Measurements from ENCODE around the gene SERAC1. TPM values are rescaled to one million over a fixed set of nuclear protein-coding genes. Genes with fewer than 3 reads are reported as not detected.

The SERAC1 gene
- total and polyA plus RNA-seq, 10 of the 15 experiments (the other 5 are each of a cell fraction or from before 2014, with no cell fraction given) = 0.76 to 2.9 (median 2.2) TPM

DNA sequence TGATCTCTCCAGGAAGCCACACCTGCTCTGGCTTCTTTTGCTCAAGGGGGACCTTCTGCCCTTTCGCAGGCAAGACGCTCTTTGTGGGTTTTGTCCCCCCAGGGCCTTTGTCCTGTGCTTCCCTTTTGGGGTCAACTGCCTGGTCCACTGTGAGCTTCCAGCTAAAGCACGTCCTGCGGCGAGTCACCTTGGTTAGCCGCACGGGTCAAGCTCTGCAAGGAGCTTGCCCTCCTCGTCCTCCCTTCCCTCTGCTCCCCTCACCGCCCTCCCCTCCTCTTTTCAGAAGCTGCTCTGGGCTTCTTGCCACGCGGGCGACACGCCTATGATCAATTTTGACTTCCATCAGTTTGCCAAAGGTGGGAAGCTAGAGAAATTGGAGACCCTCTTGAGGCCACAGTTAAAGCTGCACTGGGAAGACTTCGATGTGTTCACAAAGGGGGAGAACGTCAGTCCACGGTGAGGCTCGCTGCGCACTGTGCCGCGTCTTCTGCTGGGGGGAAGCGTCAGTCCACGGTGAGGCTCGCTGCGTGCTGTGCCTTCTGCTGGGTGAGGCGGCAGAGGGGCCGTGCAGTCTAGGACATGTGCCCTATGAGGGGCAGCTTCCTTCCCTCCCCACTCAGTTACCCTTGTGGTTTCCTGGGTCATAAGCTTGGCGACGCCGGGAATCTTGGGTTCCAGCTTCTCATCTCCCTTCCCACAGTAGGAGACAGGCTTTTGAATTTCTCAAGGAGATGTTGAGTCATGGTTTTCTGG, 106.2 kb downstream of the SERAC1 start (continued):
- TF ChIP-seq, protein P1, sequence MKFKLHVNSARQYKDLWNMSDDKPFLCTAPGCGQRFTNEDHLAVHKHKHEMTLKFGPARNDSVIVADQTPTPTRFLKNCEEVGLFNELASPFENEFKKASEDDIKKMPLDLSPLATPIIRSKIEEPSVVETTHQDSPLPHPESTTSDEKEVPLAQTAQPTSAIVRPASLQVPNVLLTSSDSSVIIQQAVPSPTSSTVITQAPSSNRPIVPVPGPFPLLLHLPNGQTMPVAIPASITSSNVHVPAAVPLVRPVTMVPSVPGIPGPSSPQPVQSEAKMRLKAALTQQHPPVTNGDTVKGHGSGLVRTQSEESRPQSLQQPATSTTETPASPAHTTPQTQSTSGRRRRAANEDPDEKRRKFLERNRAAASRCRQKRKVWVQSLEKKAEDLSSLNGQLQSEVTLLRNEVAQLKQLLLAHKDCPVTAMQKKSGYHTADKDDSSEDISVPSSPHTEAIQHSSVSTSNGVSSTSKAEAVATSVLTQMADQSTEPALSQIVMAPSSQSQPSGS (IDR thresholded peaks at IDR 0.05; ENCODE audit: low read length) = no peak

DNA sequence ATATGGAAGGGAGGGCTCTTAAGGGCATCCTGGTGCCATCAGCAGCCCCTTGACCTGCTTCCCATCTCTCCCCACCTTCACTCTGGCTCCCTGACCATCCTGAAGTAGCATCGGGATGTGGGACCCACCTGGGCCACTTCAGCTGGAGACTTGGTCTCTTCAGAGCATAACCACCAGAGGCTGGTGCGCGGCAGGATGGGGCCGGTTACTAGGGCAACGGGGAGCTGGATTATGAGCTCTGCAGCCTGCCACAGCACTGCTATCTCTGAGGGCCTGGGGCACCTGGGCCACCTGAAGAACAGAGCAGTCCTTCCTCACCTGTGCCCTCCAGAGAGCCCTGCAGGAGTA, 106.7 kb downstream of the SERAC1 start:
- ChIA-PET RAD21 (ENCODE audit: unreplicated experiment) (no interaction called here), SMC1A (ENCODE audit: uncharacterized antibody, unreplicated experiment) (interaction anchor here (0.7 kb wide), 1 partner anchor 12 kb away, joined by 3 read pairs; no protein-coding TSS in a partner anchor), POLR2A (no interaction called here), CTCF (no interaction called here)
- in situ Hi-C loops (cut with MboI) (no loop called here), intact Hi-C loops (cut with micrococcal nuclease; ENCODE audit: unreplicated experiment) (no loop called here)
- Histone ChIP-seq H3K4me2 (ENCODE audit: control insufficient read depth, insufficient read depth) (no peak overlapping the region), H2AFZ (ENCODE audit: control insufficient read depth, low read depth, low read length) (no peak overlapping the region), H3K9me3 (replicated peaks; ENCODE audit: control insufficient read depth, insufficient read depth, low read length) (no peaks in the 10 kb centered on the region), H3K4me3 (no peak overlapping the region), H3K79me2 (ENCODE audit: control insufficient read depth, insufficient read depth, low read length) (no peaks in the 10 kb centered on the region), H3K27ac (ENCODE audit: control insufficient read depth, insufficient read depth) (no peak overlapping the region), H3K4me1 (ENCODE audit: control insufficient read depth, insufficient read depth, low read length) (no peaks in the 10 kb centered on the region; the same call in 1 of the 2 replicates), H4K20me1 (ENCODE audit: control insufficient read depth, insufficient read depth) (no peaks in the 10 kb centered on the region), H3K36me3 (ENCODE audit: control insufficient read depth in 2 of 2, insufficient read depth in 2 of 2, low read length in 1 of 2) (no peaks in the 10 kb centered on the region), H3K9ac (ENCODE audit: control insufficient read depth, insufficient read depth, low read length) (no peak overlapping the region), H3K27me3 (replicated peaks in 1 of 2; ENCODE audit: control insufficient read depth in 2 of 2, insufficient read depth in 2 of 2, low read length in 1 of 2) (no peaks in the 10 kb centered on the region)
- FAIRE-seq (no peak), ATAC-seq (no peak), DNase-seq (ENCODE audit: low read depth, low spot score) (no peak)
- 88% methylated on average over 5 of the region's 5 CpGs for WGBS (ENCODE audit: insufficient coverage, insufficient replicate concordance, low lambda C conversion rate, missing lambda C conversion rate)
- BruUV-seq (replicated peaks) = no TSS peak
- no peak for TF ChIP-seq SMAD5 (IDR thresholded peaks at IDR 0.05; ENCODE audit: low read depth)
- TF ChIP-seq FOXM1 (IDR thresholded peaks at IDR 0.05; ENCODE audit: low read depth, low read length) = no peak
- TF ChIP-seq EP300 (IDR thresholded peaks at IDR 0.05; ENCODE audit: borderline replicate concordance in 1 of 2, control insufficient read depth in 1 of 2, low read depth in 2 of 2, low read length in 2 of 2) = no peak
- TF ChIP-seq, protein P2, sequence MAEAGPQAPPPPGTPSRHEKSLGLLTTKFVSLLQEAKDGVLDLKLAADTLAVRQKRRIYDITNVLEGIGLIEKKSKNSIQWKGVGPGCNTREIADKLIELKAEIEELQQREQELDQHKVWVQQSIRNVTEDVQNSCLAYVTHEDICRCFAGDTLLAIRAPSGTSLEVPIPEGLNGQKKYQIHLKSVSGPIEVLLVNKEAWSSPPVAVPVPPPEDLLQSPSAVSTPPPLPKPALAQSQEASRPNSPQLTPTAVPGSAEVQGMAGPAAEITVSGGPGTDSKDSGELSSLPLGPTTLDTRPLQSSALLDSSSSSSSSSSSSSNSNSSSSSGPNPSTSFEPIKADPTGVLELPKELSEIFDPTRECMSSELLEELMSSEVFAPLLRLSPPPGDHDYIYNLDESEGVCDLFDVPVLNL (IDR thresholded peaks at IDR 0.05; ENCODE audit: low read depth, low read length) = no peak
- TF ChIP-seq, protein P3, sequence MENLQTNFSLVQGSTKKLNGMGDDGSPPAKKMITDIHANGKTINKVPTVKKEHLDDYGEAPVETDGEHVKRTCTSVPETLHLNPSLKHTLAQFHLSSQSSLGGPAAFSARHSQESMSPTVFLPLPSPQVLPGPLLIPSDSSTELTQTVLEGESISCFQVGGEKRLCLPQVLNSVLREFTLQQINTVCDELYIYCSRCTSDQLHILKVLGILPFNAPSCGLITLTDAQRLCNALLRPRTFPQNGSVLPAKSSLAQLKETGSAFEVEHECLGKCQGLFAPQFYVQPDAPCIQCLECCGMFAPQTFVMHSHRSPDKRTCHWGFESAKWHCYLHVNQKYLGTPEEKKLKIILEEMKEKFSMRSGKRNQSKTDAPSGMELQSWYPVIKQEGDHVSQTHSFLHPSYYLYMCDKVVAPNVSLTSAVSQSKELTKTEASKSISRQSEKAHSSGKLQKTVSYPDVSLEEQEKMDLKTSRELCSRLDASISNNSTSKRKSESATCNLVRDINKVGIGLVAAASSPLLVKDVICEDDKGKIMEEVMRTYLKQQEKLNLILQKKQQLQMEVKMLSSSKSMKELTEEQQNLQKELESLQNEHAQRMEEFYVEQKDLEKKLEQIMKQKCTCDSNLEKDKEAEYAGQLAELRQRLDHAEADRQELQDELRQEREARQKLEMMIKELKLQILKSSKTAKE (IDR thresholded peaks at IDR 0.05; ENCODE audit: low read depth, poor library complexity, severe bottlenecking) = no peak
- TF ChIP-seq, protein P4, sequence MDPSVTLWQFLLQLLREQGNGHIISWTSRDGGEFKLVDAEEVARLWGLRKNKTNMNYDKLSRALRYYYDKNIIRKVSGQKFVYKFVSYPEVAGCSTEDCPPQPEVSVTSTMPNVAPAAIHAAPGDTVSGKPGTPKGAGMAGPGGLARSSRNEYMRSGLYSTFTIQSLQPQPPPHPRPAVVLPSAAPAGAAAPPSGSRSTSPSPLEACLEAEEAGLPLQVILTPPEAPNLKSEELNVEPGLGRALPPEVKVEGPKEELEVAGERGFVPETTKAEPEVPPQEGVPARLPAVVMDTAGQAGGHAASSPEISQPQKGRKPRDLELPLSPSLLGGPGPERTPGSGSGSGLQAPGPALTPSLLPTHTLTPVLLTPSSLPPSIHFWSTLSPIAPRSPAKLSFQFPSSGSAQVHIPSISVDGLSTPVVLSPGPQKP (IDR thresholded peaks at IDR 0.05; ENCODE audit: low read depth, low read length) = no peak
- TF ChIP-seq, protein P5, sequence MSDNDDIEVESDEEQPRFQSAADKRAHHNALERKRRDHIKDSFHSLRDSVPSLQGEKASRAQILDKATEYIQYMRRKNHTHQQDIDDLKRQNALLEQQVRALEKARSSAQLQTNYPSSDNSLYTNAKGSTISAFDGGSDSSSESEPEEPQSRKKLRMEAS (IDR thresholded peaks at IDR 0.05; ENCODE audit: low read depth, low read length) = no peak
- no peak for TF ChIP-seq HDGF (IDR thresholded peaks at IDR 0.05)
- TF ChIP-seq BHLHE40 (IDR thresholded peaks at IDR 0.05; ENCODE audit: borderline replicate concordance in 1 of 2, low read depth in 2 of 2, low read length in 1 of 2) = no peak
- no peak for TF ChIP-seq SIN3A (IDR thresholded peaks at IDR 0.05; ENCODE audit: low read depth, low read length)
- no peak for TF ChIP-seq SREBF2 (IDR thresholded peaks at IDR 0.05; ENCODE audit: low read length)
- TF ChIP-seq NR2F1 (conservative IDR thresholded peaks at IDR 0.05) = no peak
- TF ChIP-seq PAX8 (IDR thresholded peaks at IDR 0.05) = no peak
- TF ChIP-seq YBX1 (IDR thresholded peaks at IDR 0.05) = no peak

Measured in GM12878 (cell line).